HG03354 (cell line): ENCODE measurements around the gene ARHGAP31.
"Not testable (repeated sequence)": the region's sequence is repeated elsewhere in the genome, so short reads cannot be mapped to it uniquely, and the experiment has no call there.

Experiments used
- ATAC-seq: cut with Tn5 transposase; IDR thresholded peaks from one replicate; pipeline ENCODE4 v1.9.1; 2021; ENCODE audit warnings: mild to moderate bottlenecking; ENCODE audit not compliant: unreplicated experiment, poor library complexity, severe bottlenecking

ARHGAP31 gene, protein sequence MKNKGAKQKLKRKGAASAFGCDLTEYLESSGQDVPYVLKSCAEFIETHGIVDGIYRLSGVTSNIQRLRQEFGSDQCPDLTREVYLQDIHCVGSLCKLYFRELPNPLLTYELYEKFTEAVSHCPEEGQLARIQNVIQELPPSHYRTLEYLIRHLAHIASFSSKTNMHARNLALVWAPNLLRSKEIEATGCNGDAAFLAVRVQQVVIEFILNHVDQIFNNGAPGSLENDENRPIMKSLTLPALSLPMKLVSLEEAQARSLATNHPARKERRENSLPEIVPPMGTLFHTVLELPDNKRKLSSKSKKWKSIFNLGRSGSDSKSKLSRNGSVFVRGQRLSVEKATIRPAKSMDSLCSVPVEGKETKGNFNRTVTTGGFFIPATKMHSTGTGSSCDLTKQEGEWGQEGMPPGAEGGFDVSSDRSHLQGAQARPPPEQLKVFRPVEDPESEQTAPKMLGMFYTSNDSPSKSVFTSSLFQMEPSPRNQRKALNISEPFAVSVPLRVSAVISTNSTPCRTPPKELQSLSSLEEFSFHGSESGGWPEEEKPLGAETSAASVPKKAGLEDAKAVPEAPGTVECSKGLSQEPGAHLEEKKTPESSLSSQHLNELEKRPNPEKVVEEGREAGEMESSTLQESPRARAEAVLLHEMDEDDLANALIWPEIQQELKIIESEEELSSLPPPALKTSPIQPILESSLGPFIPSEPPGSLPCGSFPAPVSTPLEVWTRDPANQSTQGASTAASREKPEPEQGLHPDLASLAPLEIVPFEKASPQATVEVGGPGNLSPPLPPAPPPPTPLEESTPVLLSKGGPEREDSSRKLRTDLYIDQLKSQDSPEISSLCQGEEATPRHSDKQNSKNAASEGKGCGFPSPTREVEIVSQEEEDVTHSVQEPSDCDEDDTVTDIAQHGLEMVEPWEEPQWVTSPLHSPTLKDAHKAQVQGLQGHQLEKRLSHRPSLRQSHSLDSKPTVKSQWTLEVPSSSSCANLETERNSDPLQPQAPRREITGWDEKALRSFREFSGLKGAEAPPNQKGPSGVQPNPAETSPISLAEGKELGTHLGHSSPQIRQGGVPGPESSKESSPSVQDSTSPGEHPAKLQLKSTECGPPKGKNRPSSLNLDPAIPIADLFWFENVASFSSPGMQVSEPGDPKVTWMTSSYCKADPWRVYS (N-terminal part only)

GRCh38 chr3:119293871-119294695 is at the start of gene ARHGAP31:
Gene ARHGAP31, plus strand, starts transcription at chr3:119294383. Its CDS starts 522 bp downstream, at chr3:119294905.
- peak; percentile 64 for ATAC-seq

DNA sequence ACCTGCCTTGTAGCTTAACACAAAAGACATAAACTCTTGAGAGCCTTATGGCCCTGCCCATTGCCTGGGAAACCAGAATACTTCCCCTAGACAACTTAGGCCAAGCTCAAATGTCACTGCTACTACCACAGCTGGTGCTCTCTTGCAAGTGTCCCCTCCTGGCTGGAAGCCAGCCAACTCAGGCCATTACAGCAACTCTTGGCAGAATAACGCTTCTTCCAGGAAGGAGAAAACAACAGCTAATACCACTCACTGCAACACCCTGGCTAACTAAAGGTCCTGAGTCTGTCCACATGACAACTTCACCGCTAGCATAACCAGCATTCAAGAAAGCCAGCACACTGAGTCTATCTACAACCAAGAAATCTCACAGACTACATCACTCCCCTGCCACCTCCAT is 48.4 kb upstream of the ARHGAP31 start:
- ATAC-seq, result no peak

DNA sequence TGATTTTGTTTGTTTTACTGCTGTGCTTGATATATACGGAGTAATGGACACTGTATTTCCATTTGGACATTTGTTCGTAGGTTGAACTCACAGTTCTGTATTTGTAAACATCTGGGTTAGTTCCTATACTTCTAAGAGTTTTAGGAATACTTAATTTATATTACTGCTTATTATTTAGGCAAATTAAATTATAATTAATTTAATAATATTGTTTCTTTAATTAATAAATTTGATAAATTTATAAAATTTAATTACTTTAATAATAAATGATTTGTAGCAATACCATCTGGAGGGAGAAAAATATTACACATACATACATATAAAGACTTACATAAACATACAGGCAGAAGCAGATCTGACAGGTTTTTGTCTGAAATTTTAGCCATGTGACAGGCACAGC is 39.0 kb upstream of the ARHGAP31 start:
- ATAC-seq, result no peak

GRCh38 chr3:119257111-119257510 is 37.1 kb upstream of the ARHGAP31 start:
- ATAC-seq, result no peak

DNA sequence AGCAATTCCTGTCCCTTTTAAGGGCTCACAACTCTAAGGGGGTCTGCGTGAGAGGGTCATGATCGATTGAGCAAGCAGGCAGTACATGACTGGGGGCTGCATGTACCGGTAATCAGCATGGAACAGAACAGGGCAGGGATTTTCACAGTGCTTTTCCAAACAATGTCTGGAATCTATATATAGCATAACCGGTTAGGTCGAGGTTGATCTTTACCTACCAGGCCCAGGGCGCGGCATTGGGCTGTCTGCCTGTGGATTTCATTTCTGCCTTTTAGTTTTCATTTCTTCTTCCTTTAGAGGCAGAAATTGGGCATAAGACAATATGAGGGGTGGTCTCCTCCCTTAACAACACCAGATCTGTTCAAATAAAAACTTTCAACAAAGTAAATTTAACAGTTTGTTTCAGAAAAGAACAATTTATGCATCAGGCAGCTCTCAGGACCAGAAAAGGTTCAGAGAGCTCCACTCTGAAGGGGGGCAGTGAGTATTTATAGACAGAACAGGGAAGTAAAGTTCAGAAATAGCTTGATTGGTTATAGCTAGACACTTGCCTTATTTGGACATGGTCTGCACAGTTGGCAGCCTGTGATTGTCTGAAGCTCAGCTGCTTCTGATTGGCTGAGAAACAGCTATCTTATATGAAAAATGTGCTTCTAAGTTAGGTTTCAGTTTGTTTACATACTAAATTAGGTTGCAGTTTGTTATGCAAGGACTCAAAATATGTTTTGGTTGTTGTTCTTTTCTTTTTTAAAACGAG is 36.4 kb upstream of the ARHGAP31 start:
- ATAC-seq, result peak; percentile 69

- peak; percentile 96 for ATAC-seq
Observed at GRCh38 chr3:119258915-119259314, 35.3 kb upstream of the ARHGAP31 start.

DNA sequence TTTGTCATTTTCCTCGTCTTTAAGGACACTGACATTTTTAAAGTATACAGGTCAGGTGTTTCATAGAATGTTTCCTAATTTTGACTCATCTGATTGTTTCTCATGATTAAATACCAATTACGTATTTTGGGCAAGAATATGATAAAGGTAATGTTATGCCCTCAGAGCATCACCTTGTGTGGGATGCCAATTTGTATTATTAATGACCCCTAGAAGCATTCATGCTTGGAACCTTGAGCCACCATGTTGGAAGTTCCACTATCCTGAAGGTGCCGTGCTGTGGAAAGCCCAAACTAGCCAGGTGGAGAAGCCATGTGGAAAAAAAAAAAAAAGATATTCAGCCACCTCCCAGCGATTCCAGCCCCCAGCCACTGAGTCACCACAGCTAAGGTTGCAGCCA is 34.4 kb upstream of the ARHGAP31 start:
- ATAC-seq, result no peak

GRCh38 chr3:119261055-119261454 is 33.1 kb upstream of the ARHGAP31 start:
- no peak for ATAC-seq

DNA sequence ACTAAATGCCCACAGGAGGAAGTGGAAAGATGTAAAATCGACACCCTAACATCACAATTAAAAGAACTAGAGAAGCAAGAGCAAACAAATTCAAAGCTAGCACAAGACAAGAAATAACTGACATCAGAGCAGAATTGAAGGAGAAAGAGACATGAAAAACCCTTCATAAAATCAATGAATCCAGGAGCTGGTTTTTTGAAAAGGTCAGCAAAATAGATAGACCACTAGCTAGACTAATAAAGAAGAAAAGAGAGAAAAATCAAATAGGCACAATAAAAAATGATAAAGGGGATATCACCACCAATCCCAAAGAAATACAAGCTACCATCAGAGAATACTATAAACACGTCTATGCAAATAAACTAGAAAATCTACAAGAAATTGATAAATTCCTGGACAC is 24.0 kb upstream of the ARHGAP31 start:
- not testable (repeated sequence) for ATAC-seq

DNA sequence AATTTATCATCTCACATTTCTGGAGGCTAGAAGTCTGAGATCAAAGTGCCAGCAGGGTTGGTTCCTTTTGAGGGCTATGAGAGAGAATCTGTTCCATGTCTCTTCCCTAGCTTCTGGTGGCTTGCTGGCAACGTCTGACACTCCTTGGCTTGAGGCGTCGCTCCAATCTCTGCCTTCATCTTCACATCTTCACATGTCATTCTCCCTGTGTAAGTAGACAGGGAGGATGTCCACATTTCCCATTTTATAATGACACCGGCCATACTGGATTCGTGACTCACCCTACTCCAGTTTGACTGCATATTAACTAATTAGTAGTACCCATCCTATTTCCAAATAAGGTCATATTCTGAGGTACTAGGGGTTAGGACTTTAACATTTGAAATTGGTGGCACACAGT is 17.5 kb upstream of the ARHGAP31 start:
- ATAC-seq, result no peak

- ATAC-seq, result no peak
Observed at GRCh38 chr3:119279101-119279554, 15.1 kb upstream of the ARHGAP31 start.

DNA sequence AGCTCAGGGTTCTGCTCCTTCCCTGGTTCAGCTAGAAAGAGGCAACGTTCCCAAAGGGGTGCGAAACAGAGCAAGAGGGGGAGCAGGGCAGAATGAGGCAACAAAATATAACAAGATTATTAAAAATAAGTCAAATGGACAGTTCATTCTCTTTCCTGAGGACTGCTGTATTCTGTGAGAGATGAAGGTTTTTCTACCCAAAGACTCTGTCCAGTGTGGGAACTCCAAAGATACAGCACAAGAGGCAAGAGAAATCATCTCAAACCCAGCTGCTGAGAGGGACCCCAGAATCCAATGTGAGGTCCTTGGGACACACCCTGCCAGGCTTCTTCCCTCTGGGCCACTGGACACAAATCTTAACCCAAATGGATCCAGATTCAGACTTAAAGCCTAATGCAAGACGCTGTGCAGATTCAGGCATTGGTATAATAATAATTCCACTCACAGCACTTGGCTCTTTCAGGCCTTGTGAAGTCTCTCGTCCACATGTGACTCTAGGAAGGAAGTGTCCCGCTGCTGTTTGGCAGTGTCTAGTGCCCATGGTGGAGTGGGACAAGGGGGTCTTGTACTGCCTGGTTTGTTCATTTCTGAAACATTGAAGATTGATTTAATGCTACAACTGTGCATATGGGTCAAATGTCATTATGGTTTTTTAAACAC is 14.5 kb upstream of the ARHGAP31 start:
- no peak for ATAC-seq

DNA sequence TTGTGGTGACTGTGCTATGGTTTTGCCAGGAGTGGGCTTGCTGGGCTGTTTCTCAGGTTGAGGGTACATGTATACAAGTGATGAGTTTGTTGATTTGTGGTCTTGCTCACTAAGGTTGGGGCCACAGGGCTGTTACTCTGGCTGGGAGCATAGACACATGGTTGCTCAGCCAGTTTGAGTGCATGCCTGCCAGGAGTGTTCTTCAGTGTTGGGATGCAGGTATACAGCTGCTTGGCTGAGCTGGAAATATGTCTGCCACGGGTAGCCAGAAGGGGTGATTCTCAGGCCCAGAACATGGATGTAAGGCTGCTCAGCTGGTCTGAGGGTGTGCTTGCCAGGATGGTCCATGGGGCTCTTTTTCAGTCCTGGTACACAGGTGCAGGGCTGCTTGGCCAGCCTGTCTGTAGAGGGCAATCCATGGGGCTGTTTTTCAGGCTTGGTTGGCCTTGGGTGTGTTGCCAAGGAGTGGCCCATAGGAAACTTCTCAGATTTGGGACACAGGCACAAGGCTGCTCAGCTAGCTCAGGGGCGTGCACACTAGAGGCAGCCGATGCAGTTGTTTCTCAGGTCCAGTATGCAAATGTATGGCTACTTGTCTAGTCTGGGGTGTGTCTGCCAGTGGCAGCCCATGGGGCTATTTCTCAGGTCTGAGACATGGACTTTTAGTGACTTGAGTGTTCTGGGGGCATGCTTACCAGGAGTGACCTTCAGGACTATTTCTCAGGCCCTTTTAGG is 5.3 kb upstream of the ARHGAP31 start:
- ATAC-seq, result no peak

DNA sequence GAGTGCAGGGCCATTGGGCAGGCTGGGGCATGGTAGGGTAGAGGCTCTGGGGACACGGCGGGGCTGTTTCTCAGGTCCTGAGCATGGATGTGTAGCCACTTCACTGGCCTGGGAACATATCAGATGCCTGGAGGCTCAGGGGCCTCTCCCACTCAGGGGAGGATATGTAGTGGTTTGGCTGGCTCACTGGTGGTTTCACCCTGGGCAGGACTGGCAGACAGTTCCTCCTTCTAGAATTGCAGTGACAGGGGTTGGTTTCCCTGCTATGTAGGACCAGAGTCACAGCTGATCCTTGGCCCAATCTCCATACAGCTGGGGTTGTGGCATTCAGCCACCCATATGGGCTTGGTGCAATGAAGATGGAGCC is 4.8 kb upstream of the ARHGAP31 start:
- no peak for ATAC-seq

- ATAC-seq, result no peak
Observed at GRCh38 chr3:119290613-119291012, 3.6 kb upstream of the ARHGAP31 start.

- ATAC-seq, result no peak
Observed at GRCh38 chr3:119291062-119291700, 3.0 kb upstream of the ARHGAP31 start.

DNA sequence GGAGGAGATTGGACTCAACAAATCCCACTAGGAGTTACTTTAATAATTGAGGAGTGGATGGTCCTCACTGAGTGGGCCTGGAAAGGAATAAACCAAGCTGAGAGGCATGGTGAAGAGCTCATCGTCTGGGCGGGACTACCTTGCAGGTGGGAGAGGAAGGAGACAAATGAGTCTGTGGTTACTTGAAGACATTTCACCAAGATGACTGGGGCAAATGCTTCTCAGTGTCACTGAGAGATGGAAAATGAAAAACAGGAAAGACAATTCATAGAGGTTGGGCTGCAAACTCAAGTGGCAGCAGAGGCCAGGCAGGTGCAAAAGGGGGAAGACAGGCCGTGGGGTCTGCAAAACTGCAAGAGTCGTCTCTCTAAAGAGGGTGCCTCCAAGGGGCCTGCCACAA is 1.5 kb upstream of the ARHGAP31 start:
- ATAC-seq, result no peak
